ENCODE measurements around the gene ADAMTS2. TPM values are rescaled to one million over a fixed set of nuclear protein-coding genes. Genes with fewer than 3 reads are reported as not detected.

ADAMTS2 gene
- total RNA-seq, 2 experiments from 2014 or later = not detected

- H3K27me3 ChIP-seq (ENCODE audit: control insufficient read depth in 1 of 2, insufficient read depth in 2 of 2, low read length in 2 of 2) = peaks cover 5 to 12% of the 10 kb centered on the region in 2 experiments
- ATAC-seq (ENCODE audit: poor library complexity) = peak; percentile 78
- TF ChIP-seq CTCF (IDR thresholded peaks at IDR 0.05) = peak; percentile 70
- ChIA-PET CTCF (interaction anchor here (0.6 kb wide), 1 partner anchor 34 kb away, joined by 3 read pairs; no protein-coding TSS in a partner anchor), POLR2A (no interaction called here)
- Mint-ChIP-seq H3K36me3 (ENCODE audit: low read depth) (no peaks in the 10 kb centered on the region), H3K4me1 (ENCODE audit: low read depth) (peaks cover 4% of the 10 kb centered on the region), H3K9me3 (no peaks in the 10 kb centered on the region), H3K27me3 (peaks cover 5% of the 10 kb centered on the region), H3K4me3 (no peak overlapping the region), H3K27ac (no peak overlapping the region)
- peaks cover 15% of the 10 kb centered on the region for H3K4me1 ChIP-seq (ENCODE audit: insufficient read depth, low read length)
- peak overlapping the region; percentile 32 for H3K4me3 ChIP-seq (ENCODE audit: low read length)
- no peaks in the 10 kb centered on the region for H3K36me3 ChIP-seq (ENCODE audit: insufficient read depth, low read length)
- no peak overlapping the region for H3K27ac ChIP-seq (ENCODE audit: low read depth in 1 of 2, low read length in 2 of 2)
- intact Hi-C loops (cut with DNase I, micrococcal nuclease) = loop anchor here in 1 of 2 experiments (1.0 to 10.0 kb wide), 2 partner anchors 327 to 488 kb away; no protein-coding TSS in a partner anchor
- peak; percentile 30 to 76 (median 52) for DNase-seq
- H3K9me3 ChIP-seq (ENCODE audit: control insufficient read depth in 1 of 2, insufficient read depth in 1 of 2, low read length in 2 of 2) = peaks cover 2 to 39% of the 10 kb centered on the region in 2 experiments
These were observed 178.1 kb downstream of the ADAMTS2 start for GRCh38 chr5:179166886-179167841.

- no peak overlapping the region for H3K4me3 Mint-ChIP-seq
- H3K27ac ChIP-seq (ENCODE audit: low read depth in 1 of 2, low read length in 2 of 2) = no peak overlapping the region
- peaks cover 4% of the 10 kb centered on the region for H3K4me1 Mint-ChIP-seq (ENCODE audit: low read depth)
- H3K4me1 ChIP-seq (ENCODE audit: insufficient read depth, low read length) = peaks cover 15% of the 10 kb centered on the region
- ATAC-seq (ENCODE audit: poor library complexity) (no peak), DNase-seq (peak in 1 of 14 experiments; percentile 26)
- intact Hi-C loops (cut with DNase I, micrococcal nuclease) = loop anchor here in 1 of 2 experiments (10.0 kb wide), 1 partner anchor 488 kb away; no protein-coding TSS in a partner anchor
- peaks cover 5 to 12% of the 10 kb centered on the region in 2 experiments for H3K27me3 ChIP-seq (ENCODE audit: control insufficient read depth in 1 of 2, insufficient read depth in 2 of 2, low read length in 2 of 2)
- TF ChIP-seq CTCF (IDR thresholded peaks at IDR 0.05) = no peak
- no peaks in the 10 kb centered on the region for H3K36me3 ChIP-seq (ENCODE audit: insufficient read depth, low read length)
- peaks cover 4 to 38% of the 10 kb centered on the region in 2 experiments for H3K9me3 ChIP-seq (ENCODE audit: control insufficient read depth in 1 of 2, insufficient read depth in 1 of 2, low read length in 2 of 2)
- H3K4me3 ChIP-seq (ENCODE audit: low read length) = no peak overlapping the region
- peaks cover 5% of the 10 kb centered on the region for H3K27me3 Mint-ChIP-seq
- H3K27ac Mint-ChIP-seq = no peak overlapping the region
- no peaks in the 10 kb centered on the region for H3K36me3 Mint-ChIP-seq (ENCODE audit: low read depth)
- H3K9me3 Mint-ChIP-seq = peaks cover 3% of the 10 kb centered on the region
- POLR2A ChIA-PET = no interaction called here
- CTCF ChIA-PET = no interaction called here
These were observed 178.9 kb downstream of the ADAMTS2 start for GRCh38 chr5:179166171-179166885.

GRCh38 chr5:179165421-179166170 lies 179.7 kb downstream of the ADAMTS2 start:
- H3K27me3 ChIP-seq (ENCODE audit: control insufficient read depth in 1 of 2, insufficient read depth in 2 of 2, low read length in 2 of 2) = peaks cover 5 to 12% of the 10 kb centered on the region in 2 experiments
- no peak overlapping the region for H3K4me3 ChIP-seq (ENCODE audit: low read length)
- ChIA-PET POLR2A (no interaction called here), CTCF (no interaction called here)
- Mint-ChIP-seq H3K27ac (no peak overlapping the region), H3K27me3 (peaks cover 5% of the 10 kb centered on the region), H3K4me3 (no peak overlapping the region), H3K36me3 (ENCODE audit: low read depth) (no peaks in the 10 kb centered on the region), H3K9me3 (peaks cover 3% of the 10 kb centered on the region), H3K4me1 (ENCODE audit: low read depth) (peaks cover 4% of the 10 kb centered on the region)
- H3K4me1 ChIP-seq (ENCODE audit: insufficient read depth, low read length) = peaks cover 15% of the 10 kb centered on the region
- intact Hi-C loops (cut with DNase I, micrococcal nuclease) = loop anchor here in 1 of 2 experiments (10.0 kb wide), 1 partner anchor 489 kb away; no protein-coding TSS in a partner anchor
- DNase-seq (peak in 2 of 14 experiments; percentile 16 to 27), ATAC-seq (ENCODE audit: poor library complexity) (no peak)
- no peak overlapping the region for H3K27ac ChIP-seq (ENCODE audit: low read depth in 1 of 2, low read length in 2 of 2)
- no peaks in the 10 kb centered on the region for H3K36me3 ChIP-seq (ENCODE audit: insufficient read depth, low read length)
- H3K9me3 ChIP-seq (ENCODE audit: control insufficient read depth in 1 of 2, insufficient read depth in 1 of 2, low read length in 2 of 2) = peaks cover 4 to 36% of the 10 kb centered on the region in 2 experiments
- TF ChIP-seq CTCF (IDR thresholded peaks at IDR 0.05) = no peak
